Activated CD4-positive, alpha-beta T cell treated with anti-CD3 and anti-CD28 coated beads, Interleukin-2, amount 50 U/mL, for 16 hours (primary cell): ENCODE measurements around the gene C1QTNF5.

Experiments used
- DNase-seq: peaks from one replicate; pipeline ENCODE4 v3.0.0-alpha.2; 2020

The C1QTNF5 gene

GRCh38 chr11:119372260-119373058, 31.8 kb upstream of the C1QTNF5 start:
- no peak for DNase-seq

GRCh38 chr11:119371778-119372182, 31.1 kb upstream of the C1QTNF5 start:
- no peak for DNase-seq

GRCh38 chr11:119371067-119371601, 30.5 kb upstream of the C1QTNF5 start:
- no peak for DNase-seq

- DNase-seq, result peak; percentile 10
These were observed 29.9 kb upstream of the C1QTNF5 start for GRCh38 chr11:119370486-119371046.

- DNase-seq, result no peak
These were observed 28.6 kb upstream of the C1QTNF5 start for GRCh38 chr11:119369132-119369925.

- no peak for DNase-seq
These were observed 27.7 kb upstream of the C1QTNF5 start for GRCh38 chr11:119368121-119369034.

- no peak for DNase-seq
These were observed 27.0 kb upstream of the C1QTNF5 start for GRCh38 chr11:119367661-119368120.

- no peak for DNase-seq
These were observed 26.3 kb upstream of the C1QTNF5 start for GRCh38 chr11:119366690-119367620.

- DNase-seq, result no peak
These were observed 24.4 kb upstream of the C1QTNF5 start for GRCh38 chr11:119365071-119365591.

GRCh38 chr11:119363851-119364590, 23.3 kb upstream of the C1QTNF5 start:
- peak; percentile 45 for DNase-seq

GRCh38 chr11:119363081-119363850, 22.6 kb upstream of the C1QTNF5 start:
- DNase-seq, result no peak

- no peak for DNase-seq
These were observed 22.0 kb upstream of the C1QTNF5 start for GRCh38 chr11:119362741-119363080.

- no peak for DNase-seq
These were observed 21.4 kb upstream of the C1QTNF5 start for GRCh38 chr11:119361941-119362725.

- peak; percentile 71 for DNase-seq
These were observed 20.5 kb upstream of the C1QTNF5 start for GRCh38 chr11:119361056-119361787.

GRCh38 chr11:119359365-119360214, 18.9 kb upstream of the C1QTNF5 start:
- no peak for DNase-seq

GRCh38 chr11:119357074-119357473, 16.4 kb upstream of the C1QTNF5 start:
- no peak for DNase-seq
